ENCODE measurements around the gene GPC5.

- TF ChIP-seq FOXJ3 (CRISPR knock-in tag; IDR thresholded peaks at IDR 0.05) (no peak), RBM22 (IDR thresholded peaks at IDR 0.05; ENCODE audit: low read depth, low read length, poor library complexity, severe bottlenecking) (no peak), JUNB (CRISPR knock-in tag; conservative IDR thresholded peaks at IDR 0.05) (no peak), CTCF (IDR thresholded peaks at IDR 0.05 in 2 of 3, conservative IDR thresholded peaks at IDR 0.05 in 1 of 3; ENCODE audit: insufficient read depth in 2 of 3, low read depth in 1 of 3, low read length in 3 of 3) (no peak), EZH2 (IDR thresholded peaks at IDR 0.05; ENCODE audit: borderline replicate concordance, low read depth, low read length) (no peak), POLR2A (conservative IDR thresholded peaks at IDR 0.05) (no peak), ZNF274 (IDR thresholded peaks at IDR 0.05; ENCODE audit: borderline replicate concordance, low read depth, low read length) (no peak), GABPA (tag; conservative IDR thresholded peaks at IDR 0.05; ENCODE audit: low read depth) (no peak), ZFP91 (CRISPR knock-in tag; IDR thresholded peaks at IDR 0.05) (no peak), ZSCAN29 (IDR thresholded peaks at IDR 0.05) (no peak)
Measured at GRCh38 chr13:91825516-91825915, 427.1 kb downstream of the GPC5 start.
